Rectal smooth muscle tissue (tissue), 1 donor: ENCODE measurements around the gene PRKCE.
"Not testable (repeated sequence)": the region's sequence is repeated elsewhere in the genome, so short reads cannot be mapped to it uniquely, and the experiment has no call there.

ENCODE experiments used
- H3K27ac ChIP-seq: one replicate; pipeline ENCODE4 v1.7.0; 2013; ENCODE audit warnings: low read depth, low read length, inconsistent platforms
- H3K27me3 ChIP-seq: one replicate; pipeline ENCODE4 v1.7.0; 2013; ENCODE audit warnings: low read length; ENCODE audit not compliant: control insufficient read depth, insufficient read depth
- H3K36me3 ChIP-seq: one replicate; pipeline ENCODE4 v1.7.0; 2013; ENCODE audit warnings: low read length; ENCODE audit not compliant: control insufficient read depth, insufficient read depth
- H3K4me1 ChIP-seq: one replicate; pipeline ENCODE4 v1.7.0; 2013; ENCODE audit warnings: low read length; ENCODE audit not compliant: control insufficient read depth, insufficient read depth
- H3K4me3 ChIP-seq: one replicate; pipeline ENCODE4 v1.7.0; 2013; ENCODE audit warnings: low read length
- H3K9ac ChIP-seq: one replicate; pipeline ENCODE4 v1.7.0; 2013; ENCODE audit warnings: low read length

Gene PRKCE

DNA sequence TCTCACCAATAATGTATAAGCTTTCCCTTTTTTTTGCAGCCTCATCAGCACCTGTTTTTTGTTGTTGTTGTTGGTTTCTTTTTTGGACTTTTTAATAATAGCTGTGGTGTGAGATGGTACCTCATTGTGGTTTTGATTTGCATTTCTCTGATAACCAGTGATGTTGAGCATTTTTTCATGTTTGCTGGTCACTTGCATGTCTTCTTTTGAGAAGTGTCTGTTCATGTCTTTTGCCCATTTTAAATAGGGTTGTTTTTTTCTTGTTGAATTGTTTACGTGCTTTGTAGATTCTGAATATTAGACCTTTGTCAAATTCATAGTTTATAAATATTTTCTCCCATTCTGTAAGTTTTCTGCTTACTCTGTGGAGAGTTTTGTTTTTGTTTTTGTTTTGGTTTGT is 557.3 kb downstream of the PRKCE start:
- H3K27ac ChIP-seq: no peak overlapping the region
- H3K4me3 ChIP-seq: no peak overlapping the region

DNA sequence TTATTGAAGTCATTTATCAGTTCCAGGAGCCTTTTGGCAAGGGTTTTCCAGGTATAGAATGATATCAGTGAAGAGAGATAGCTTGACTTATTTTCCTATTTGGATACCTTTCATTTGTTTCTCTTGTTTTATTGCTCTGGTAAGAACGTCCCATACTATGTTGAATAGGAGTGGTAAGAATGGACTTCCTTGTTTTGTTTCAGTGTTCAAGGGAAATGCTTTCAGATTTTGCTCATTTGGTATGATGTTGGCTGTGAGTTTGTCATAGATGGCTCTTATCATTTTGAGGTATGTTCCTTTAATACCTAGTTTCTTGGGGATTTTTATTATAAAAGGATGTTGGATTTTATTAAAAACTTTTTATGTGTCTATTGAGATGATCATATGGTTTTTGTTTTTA is 558.6 kb downstream of the PRKCE start:
- no peaks in the 10 kb centered on the region for H3K36me3 ChIP-seq
- no peak overlapping the region for H3K4me3 ChIP-seq
- H3K4me1 ChIP-seq: no peaks in the 10 kb centered on the region
- H3K27ac ChIP-seq: no peak overlapping the region
- no peaks in the 10 kb centered on the region for H3K27me3 ChIP-seq
- H3K9ac ChIP-seq: no peak overlapping the region

More for the DNA sequence above, 557.3 kb downstream of the PRKCE start:
- Histone ChIP-seq H3K27me3 (no peaks in the 10 kb centered on the region), H3K9ac (no peak overlapping the region), H3K4me1 (no peaks in the 10 kb centered on the region), H3K36me3 (no peaks in the 10 kb centered on the region)

DNA sequence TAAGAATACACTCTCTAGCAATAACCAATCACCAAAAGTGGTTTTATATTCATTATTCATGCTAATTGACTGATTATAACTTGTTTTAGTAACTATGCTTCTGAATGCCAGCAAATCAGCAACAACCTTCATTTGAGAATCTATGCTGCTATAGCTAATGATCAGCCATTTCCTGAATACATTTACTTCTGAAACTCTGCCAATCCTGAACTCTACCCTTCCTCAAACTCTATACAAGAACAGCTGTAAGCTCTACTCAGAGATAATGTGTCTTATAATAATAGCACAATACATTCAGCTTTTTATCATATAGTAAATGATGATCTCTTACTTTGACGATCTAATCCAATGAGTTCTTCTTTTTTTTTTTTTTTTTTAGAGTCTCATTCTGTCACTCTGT is 560.0 kb downstream of the PRKCE start:
- H3K27me3 ChIP-seq: no peaks in the 10 kb centered on the region

DNA sequence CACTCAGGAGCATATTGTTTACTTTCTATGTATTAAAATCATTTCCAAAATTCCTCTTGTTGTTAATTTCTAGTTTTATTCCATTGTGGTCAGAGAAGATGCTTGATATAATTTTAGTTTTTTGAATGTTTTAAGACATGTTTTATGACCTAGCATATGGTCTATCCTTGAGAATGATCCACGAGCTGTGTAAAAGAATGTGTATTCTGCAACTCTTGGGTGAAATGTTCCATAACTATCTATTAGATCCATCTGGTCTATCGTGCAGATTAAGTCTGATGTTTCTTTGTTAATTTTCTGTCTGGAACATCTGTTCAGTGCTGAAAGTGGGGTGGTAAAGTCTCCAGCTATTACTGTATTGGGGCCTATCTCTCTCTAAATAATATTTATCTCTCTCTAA is 562.4 kb downstream of the PRKCE start:
- H3K27ac ChIP-seq: no peak overlapping the region
- H3K4me1 ChIP-seq: no peaks in the 10 kb centered on the region
- no peak overlapping the region for H3K9ac ChIP-seq
- no peak overlapping the region for H3K4me3 ChIP-seq
- H3K27me3 ChIP-seq: no peaks in the 10 kb centered on the region
- H3K36me3 ChIP-seq: no peaks in the 10 kb centered on the region

More for the DNA sequence above, 560.0 kb downstream of the PRKCE start:
- Histone ChIP-seq H3K27ac (no peak overlapping the region), H3K9ac (no peak overlapping the region), H3K4me1 (no peaks in the 10 kb centered on the region), H3K4me3 (no peak overlapping the region), H3K36me3 (no peaks in the 10 kb centered on the region)

DNA sequence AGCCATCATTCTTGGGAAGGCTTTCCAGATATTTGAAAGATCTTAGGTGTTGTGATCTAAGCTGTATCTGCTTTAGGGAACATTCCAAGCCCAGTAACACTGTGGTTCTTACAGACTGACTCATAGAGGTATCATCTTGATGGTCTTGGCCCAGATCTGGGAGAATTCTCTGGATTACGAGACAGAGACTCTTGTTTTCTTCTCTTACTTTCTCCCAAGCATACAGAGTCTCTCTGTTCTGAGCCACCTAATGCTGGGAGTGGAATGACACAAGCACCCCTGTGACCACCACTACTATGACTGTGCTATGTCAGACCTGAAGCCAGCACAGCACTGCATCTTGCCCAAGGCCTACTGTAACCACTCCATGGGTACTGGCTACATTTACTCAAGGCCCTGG is 564.7 kb downstream of the PRKCE start:
- H3K27me3 ChIP-seq: no peaks in the 10 kb centered on the region
- no peak overlapping the region for H3K4me3 ChIP-seq
- no peaks in the 10 kb centered on the region for H3K4me1 ChIP-seq
- H3K27ac ChIP-seq: no peak overlapping the region
- H3K9ac ChIP-seq: no peak overlapping the region
- no peaks in the 10 kb centered on the region for H3K36me3 ChIP-seq

DNA sequence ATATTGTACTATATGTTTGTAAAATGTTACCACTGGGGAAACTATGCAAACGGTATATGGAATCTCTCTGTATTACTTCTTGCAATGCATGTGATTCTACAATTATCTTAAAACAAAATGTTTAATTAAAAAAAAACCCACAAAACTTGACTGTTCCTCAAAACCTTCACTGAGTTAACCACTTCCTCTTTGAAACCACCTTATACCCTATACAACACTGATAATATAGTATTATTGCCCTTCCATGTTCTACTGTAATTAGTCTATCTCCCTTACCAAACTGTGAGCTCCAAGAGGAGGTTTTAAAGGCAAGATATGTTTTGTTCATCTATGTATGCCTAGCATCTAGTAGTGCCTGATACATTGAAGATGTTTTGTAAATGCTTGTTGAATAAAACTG is 572.0 kb downstream of the PRKCE start:
- not testable (repeated sequence) for H3K27me3 ChIP-seq, H3K36me3 ChIP-seq, H3K4me1 ChIP-seq, H3K27ac ChIP-seq, H3K9ac ChIP-seq, H3K4me3 ChIP-seq

DNA sequence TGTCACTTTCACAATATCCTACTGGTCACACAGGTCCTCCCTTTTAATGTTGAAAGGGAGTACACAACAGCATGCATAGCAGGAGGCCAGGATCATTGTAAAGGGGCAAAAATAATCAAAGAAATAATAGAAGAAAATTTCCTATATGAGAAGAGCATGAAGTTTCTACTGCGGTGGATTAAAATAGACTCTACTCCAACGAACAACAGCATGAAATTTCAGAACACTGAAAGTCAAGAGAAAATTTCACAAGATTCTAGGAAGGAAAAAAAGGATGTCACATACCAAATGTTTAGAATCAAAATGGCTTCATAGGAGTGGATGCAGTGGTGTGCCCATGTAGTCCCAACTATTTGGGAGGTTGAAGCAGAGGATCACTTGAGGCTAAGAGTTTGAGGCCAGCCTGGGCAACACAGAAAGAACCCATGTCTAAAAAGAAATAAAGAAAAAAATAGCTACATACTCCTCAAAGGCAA is 573.7 kb downstream of the PRKCE start:
- Histone ChIP-seq H3K4me1 (no peaks in the 10 kb centered on the region), H3K4me3 (no peak overlapping the region), H3K36me3 (no peaks in the 10 kb centered on the region), H3K27me3 (no peaks in the 10 kb centered on the region), H3K27ac (no peak overlapping the region), H3K9ac (no peak overlapping the region)

DNA sequence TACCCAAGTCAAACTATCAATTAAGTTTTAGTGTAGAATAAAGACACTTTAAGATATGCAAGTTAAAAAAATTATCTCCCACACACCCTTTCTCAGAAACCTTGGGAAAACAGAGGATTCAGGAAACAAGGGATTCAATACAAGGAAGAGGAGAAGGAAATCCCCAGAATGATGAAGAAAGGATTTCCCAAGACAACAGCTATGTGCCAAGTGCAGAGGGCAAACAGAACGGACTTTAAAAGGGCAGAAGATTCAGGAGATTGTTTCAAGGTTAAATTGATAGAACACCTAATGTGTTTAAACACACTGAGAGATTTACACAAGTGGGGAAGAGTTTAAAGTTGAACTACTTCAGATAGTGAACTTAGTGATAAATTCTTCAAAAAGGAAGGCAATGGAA is 574.3 kb downstream of the PRKCE start:
- H3K36me3 ChIP-seq: no peaks in the 10 kb centered on the region
- no peaks in the 10 kb centered on the region for H3K4me1 ChIP-seq
- H3K27me3 ChIP-seq: no peaks in the 10 kb centered on the region
- no peak overlapping the region for H3K4me3 ChIP-seq
- no peak overlapping the region for H3K9ac ChIP-seq
- H3K27ac ChIP-seq: no peak overlapping the region

DNA sequence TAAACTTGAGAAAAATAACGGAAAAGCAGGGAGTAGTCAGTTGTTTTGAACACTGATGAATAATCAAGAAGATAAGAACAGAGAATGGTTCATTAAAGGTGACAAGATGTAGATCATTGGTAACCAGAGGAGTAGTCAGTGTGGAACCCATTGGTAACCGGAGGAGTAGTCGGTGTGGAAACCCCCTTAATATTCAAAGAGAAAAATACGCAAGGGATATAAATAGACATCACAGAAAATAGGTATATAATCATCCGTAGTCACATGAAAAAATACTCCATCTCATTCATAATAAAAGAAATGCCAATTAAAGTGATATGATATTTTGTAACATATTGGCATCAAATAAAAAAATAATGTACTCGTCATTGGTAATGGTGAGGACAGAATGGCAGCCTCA is 575.1 kb downstream of the PRKCE start:
- Histone ChIP-seq H3K27me3 (no peaks in the 10 kb centered on the region), H3K36me3 (no peaks in the 10 kb centered on the region), H3K9ac (no peak overlapping the region), H3K4me1 (no peaks in the 10 kb centered on the region), H3K27ac (no peak overlapping the region), H3K4me3 (no peak overlapping the region)

DNA sequence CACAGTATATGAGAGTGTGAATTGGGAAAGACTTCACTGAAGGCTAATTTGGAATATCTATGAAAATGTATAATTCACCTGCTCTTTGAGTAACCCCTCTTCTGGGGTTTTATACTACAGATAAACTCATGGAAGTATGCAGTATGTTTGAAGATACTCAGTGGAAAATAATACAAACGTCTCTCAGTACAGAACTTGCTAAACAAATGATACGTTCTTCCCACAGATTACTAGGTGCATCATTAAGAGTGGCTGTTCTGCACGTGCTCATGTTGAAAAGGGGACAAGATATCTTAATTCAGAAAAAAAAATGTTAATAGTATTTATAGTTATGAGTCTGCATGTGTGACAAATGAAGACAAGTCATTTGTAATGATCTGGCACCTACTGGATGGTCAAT is 575.5 kb downstream of the PRKCE start:
- H3K9ac ChIP-seq: no peak overlapping the region
- H3K4me3 ChIP-seq: no peak overlapping the region
- H3K4me1 ChIP-seq: no peaks in the 10 kb centered on the region
- no peak overlapping the region for H3K27ac ChIP-seq
- H3K27me3 ChIP-seq: no peaks in the 10 kb centered on the region
- no peaks in the 10 kb centered on the region for H3K36me3 ChIP-seq

DNA sequence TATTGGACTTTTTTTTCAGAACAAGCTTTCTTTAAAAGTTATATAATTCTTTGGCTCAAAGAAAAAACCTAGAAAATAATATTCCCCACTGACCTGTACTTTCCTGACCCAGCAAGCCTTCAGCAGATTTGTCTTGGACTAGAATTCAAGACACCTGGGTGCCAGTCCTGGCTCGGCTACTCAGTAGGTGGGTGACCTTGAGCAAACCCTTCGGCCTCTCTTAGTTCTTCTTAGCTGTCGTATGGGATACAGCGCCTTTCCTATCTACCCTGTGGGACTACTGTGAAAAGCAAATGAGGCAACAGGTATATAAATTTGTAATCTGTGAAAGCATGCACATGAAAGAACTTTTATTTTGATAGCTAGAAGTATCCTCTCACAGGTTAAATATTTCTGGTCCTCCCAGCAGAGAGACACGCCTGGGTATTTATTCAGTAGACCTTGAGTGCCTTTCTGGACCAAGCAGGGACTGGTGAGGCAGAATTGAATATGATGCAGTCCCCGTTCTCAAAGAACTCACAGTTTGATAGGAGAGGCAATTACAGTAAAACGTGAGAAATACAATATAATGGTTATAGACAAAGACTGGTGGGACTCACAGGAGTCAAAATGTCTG is 576.3 kb downstream of the PRKCE start:
- Histone ChIP-seq H3K27me3 (no peaks in the 10 kb centered on the region), H3K9ac (no peak overlapping the region), H3K36me3 (no peaks in the 10 kb centered on the region), H3K4me3 (no peak overlapping the region), H3K27ac (no peak overlapping the region), H3K4me1 (no peaks in the 10 kb centered on the region)

DNA sequence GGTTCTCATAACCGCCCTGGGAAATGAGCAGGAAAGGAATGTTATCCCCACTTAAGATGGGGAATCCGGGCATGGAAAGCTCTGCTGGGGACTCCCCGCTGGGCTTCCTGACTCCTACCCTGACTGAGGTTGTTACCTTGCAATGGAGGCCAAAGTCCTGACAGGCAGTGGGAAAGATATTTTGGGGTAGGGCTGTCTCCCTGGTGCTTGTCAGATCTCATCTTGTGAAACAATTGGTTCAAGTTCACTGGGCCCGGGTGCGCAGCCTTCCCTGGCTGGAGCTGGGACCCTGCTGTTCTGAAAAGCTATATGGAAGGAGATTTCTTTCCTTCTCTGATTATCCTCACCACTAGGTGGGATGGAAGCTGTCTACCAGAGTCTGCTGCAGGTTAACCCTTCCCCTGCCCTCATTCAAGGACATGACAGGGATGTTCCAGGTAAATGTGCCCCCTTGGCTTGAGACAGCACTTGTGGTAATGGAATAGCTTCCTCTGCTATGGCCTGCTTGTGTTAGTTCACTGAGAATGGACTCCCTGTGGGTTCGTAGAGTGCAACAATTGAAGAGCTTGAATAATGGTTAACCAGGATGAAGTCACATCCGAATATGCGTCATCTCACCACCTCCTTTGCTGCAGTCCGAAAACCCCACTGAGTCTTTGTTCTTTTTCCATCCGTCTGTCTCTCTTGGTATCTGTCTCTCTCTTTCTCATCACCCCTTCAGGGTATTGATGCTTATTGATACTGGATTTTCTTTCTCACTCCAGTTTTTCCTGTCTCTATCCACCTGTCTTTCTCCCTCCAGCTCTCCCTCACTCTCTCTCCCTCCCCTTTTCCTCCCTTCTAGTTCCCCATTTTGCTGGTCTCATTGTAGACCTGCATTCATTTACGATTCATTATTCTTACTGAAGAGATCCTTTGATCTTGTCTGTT is 577.9 kb downstream of the PRKCE start:
- H3K9ac ChIP-seq: no peak overlapping the region
- H3K4me3 ChIP-seq: no peak overlapping the region
- H3K27me3 ChIP-seq: no peaks in the 10 kb centered on the region
- H3K36me3 ChIP-seq: no peaks in the 10 kb centered on the region
- no peaks in the 10 kb centered on the region for H3K4me1 ChIP-seq
- no peak overlapping the region for H3K27ac ChIP-seq
